IMR-90 (cell line): ENCODE data around the gene RNF2. TPM values are rescaled to one million over a fixed set of nuclear protein-coding genes. Genes with fewer than 3 reads are reported as not detected.

Source experiments
- ATAC-seq: fragments of 200-7000 bp; cut with Tn5 transposase; 2 replicates; pipeline ENCODE4 v1.9.1; 2020; ENCODE audit warnings: low read depth, mild to moderate bottlenecking, moderate library complexity
- BruUV-seq: library from RNA; stranded (reverse); fragments of 400-500 nt; replicated peaks from 2 replicates; lab custom pipeline; 2021; lab: Mats Ljungman, UMichigan
- CTCF ChIA-PET: fragments of 300-600 bp; formaldehyde crosslinking; extraction: SDS; loops from one replicate; lab custom pipeline; 2021; ENCODE audit warnings: antibody characterized with exemption; lab: Yijun Ruan, JAX
- POLR2A ChIA-PET: fragments of 300-600 bp; sonication (Branson Sonifier 250); formaldehyde crosslinking; loops from one replicate; lab custom pipeline; 2022; ENCODE audit warnings: antibody characterized with exemption; ENCODE audit not compliant: unreplicated experiment; lab: Charles Lee
- DNase-seq: peaks from one replicate; pipeline ENCODE4 v3.0.0; 2013
- H2AFZ ChIP-seq: replicated peaks from 2 replicates; pipeline ENCODE3; 2013; ENCODE audit warnings: low read length, mild to moderate bottlenecking; ENCODE audit not compliant: poor library complexity
- H2AK5ac ChIP-seq: 2 replicates; pipeline ENCODE4 v1.6.1; 2013; ENCODE audit warnings: low read depth, low read length, inconsistent platforms
- H2AK9ac ChIP-seq: replicated peaks from 2 replicates; pipeline ENCODE3; 2013; ENCODE audit warnings: mild to moderate bottlenecking, low read depth, low read length, moderate library complexity; ENCODE audit not compliant: poor library complexity
- H2BK120ac ChIP-seq: 2 replicates; pipeline ENCODE4 v1.6.1; 2013; ENCODE audit warnings: low read depth, low read length, inconsistent platforms
- H2BK15ac ChIP-seq: 3 replicates; pipeline ENCODE4 v1.6.1; 2013; ENCODE audit warnings: low read depth, low read length, inconsistent platforms
- H2BK20ac ChIP-seq: 2 replicates; pipeline ENCODE4 v1.6.1; 2013; ENCODE audit warnings: low read depth, mild to moderate bottlenecking, inconsistent platforms, low read length, moderate library complexity
- H2BK5ac ChIP-seq: 2 replicates; pipeline ENCODE4 v1.6.1; 2013; ENCODE audit warnings: mild to moderate bottlenecking, low read depth, low read length, inconsistent platforms; ENCODE audit not compliant: poor library complexity, severe bottlenecking
- H3K14ac ChIP-seq: replicated peaks from 2 replicates; pipeline ENCODE4 v1.6.1; 2013; ENCODE audit warnings: low read depth, low read length, inconsistent platforms
- H3K18ac ChIP-seq: 2 replicates; pipeline ENCODE4 v1.6.1; 2013; ENCODE audit warnings: low read depth, low read length, control low read depth
- H3K23ac ChIP-seq: 2 replicates; pipeline ENCODE4 v1.6.1; 2013; ENCODE audit warnings: low read depth, low read length, inconsistent platforms
- H3K27ac ChIP-seq: 2 replicates; pipeline ENCODE4 v1.5.1; 2013; ENCODE audit warnings: mild to moderate bottlenecking, control low read depth, low read length; ENCODE audit not compliant: insufficient read depth
- H3K27me3 ChIP-seq: 2 replicates; pipeline ENCODE4 v1.6.1; 2013; ENCODE audit warnings: low read length; ENCODE audit not compliant: control insufficient read depth, insufficient read depth
- H3K36me3 ChIP-seq: 2 replicates; pipeline ENCODE4 v1.6.1; 2013; ENCODE audit warnings: low read length, mixed read lengths; ENCODE audit not compliant: control insufficient read depth, insufficient read depth
- H3K4ac ChIP-seq: 2 replicates; pipeline ENCODE4 v1.6.1; 2013; ENCODE audit warnings: low read depth, low read length, inconsistent platforms
- H3K4me1 ChIP-seq: 2 replicates; pipeline ENCODE4 v1.6.1; 2013; ENCODE audit warnings: low read length, mixed read lengths; ENCODE audit not compliant: control insufficient read depth, insufficient read depth
- H3K4me2 ChIP-seq: 2 replicates; pipeline ENCODE4 v1.6.1; 2013; ENCODE audit warnings: low read depth, mild to moderate bottlenecking, control low read depth, low read length, moderate library complexity
- H3K4me3 ChIP-seq: 2 replicates; pipeline ENCODE4 v1.5.1; 2013; ENCODE audit warnings: low read depth, mild to moderate bottlenecking, control low read depth, low read length, moderate library complexity; ENCODE audit not compliant: insufficient read depth
- H3K56ac ChIP-seq: 2 replicates; pipeline ENCODE4 v1.6.1; 2013; ENCODE audit warnings: low read length, inconsistent platforms; ENCODE audit not compliant: insufficient read depth; ENCODE audit errors: extremely low read depth
- H3K79me1 ChIP-seq, 2 experiments: 2 replicates each; pipeline ENCODE4 v1.6.1; 2013; ENCODE audit warnings: low read length in 2 of 2, inconsistent platforms in 1 of 2, low read depth in 1 of 2
- H3K9ac ChIP-seq: 2 replicates; pipeline ENCODE4 v1.6.1; 2013; ENCODE audit warnings: low read depth, low read length, control low read depth
- H3K9me1 ChIP-seq: 2 replicates; pipeline ENCODE4 v1.6.1; 2013; ENCODE audit warnings: low read length, inconsistent platforms; ENCODE audit not compliant: insufficient read depth
- H3K9me3 ChIP-seq: 2 replicates; pipeline ENCODE4 v1.6.1; 2013; ENCODE audit warnings: low read length; ENCODE audit not compliant: control insufficient read depth, insufficient read depth
- H4K20me1 ChIP-seq: 2 replicates; pipeline ENCODE4 v1.6.1; 2013; ENCODE audit warnings: low read length, inconsistent platforms; ENCODE audit not compliant: insufficient read depth
- H4K5ac ChIP-seq: 2 replicates; pipeline ENCODE4 v1.6.1; 2013; ENCODE audit warnings: mild to moderate bottlenecking, low read depth, low read length, control low read depth
- H4K8ac ChIP-seq, 2 experiments: 2 replicates each; pipeline ENCODE4 v1.6.1; 2013; ENCODE audit warnings: low read depth in 2 of 2, low read length in 2 of 2, control low read depth in 1 of 2, inconsistent platforms in 1 of 2
- H4K91ac ChIP-seq: 2 replicates; pipeline ENCODE4 v1.6.1; 2013; ENCODE audit warnings: low read depth, low read length, inconsistent platforms; ENCODE audit not compliant: insufficient read depth
- CEBPB ChIP-seq: IDR thresholded peaks from 2 replicates; pipeline ENCODE4 v1.6.1; 2012; ENCODE audit warnings: low read depth, low read length, improper control_type of control experiment
- FOS ChIP-seq: fragments of 150-350 bp; IDR thresholded peaks from 2 replicates; pipeline ENCODE4 v1.6.1; 2016; ENCODE audit warnings: low read depth, low read length
- MAZ ChIP-seq: IDR thresholded peaks from 2 replicates; pipeline ENCODE4 v1.6.1; 2012; ENCODE audit warnings: low read depth, mild to moderate bottlenecking, low read length, improper control_type of control experiment, moderate library complexity, borderline replicate concordance
- MXI1 ChIP-seq: IDR thresholded peaks from 2 replicates; pipeline ENCODE4 v1.6.1; 2012; ENCODE audit warnings: low read depth, mild to moderate bottlenecking, low read length, moderate library complexity, borderline replicate concordance
- NFE2L2 ChIP-seq: fragments of 150-350 bp; IDR thresholded peaks from 2 replicates; pipeline ENCODE4 v1.6.1; 2016; ENCODE audit warnings: low read depth, mild to moderate bottlenecking, low read length
- RAD21 ChIP-seq: IDR thresholded peaks from 2 replicates; pipeline ENCODE4 v1.6.1; 2012; ENCODE audit warnings: low read length, improper control_type of control experiment
- RFX5 ChIP-seq: IDR thresholded peaks from 2 replicates; pipeline ENCODE4 v1.8.0; 2012; ENCODE audit warnings: low read depth, mild to moderate bottlenecking, low read length, moderate library complexity
- WGBS, 2 experiments: methylation state at CpG; one replicate each; pipeline versions ENCODE4 v1.1.5 to v1.1.7; 2013; ENCODE audit warnings: missing lambda C conversion rate in 2 of 2; ENCODE audit not compliant: insufficient read length in 1 of 2; ENCODE audit errors: extremely low coverage in 2 of 2; 5-methylcytosine and 5-hydroxymethylcytosine counted together
- dilution Hi-C: fragments of 300-500 bp; cut with HindIII; formaldehyde crosslinking; loops from one replicate; pipeline ENCODE4 v1.14.3; 2018; ENCODE audit warnings: low sequenced_read_pairs; ENCODE audit not compliant: unreplicated experiment
- in situ Hi-C: fragments of 300-500 bp; cut with MboI; formaldehyde crosslinking; loops from 3 replicates; pipeline ENCODE4 v1.14.3; 2019; ENCODE audit warnings: low sequenced_read_pairs, inconsistent platforms, mixed read lengths
- intact Hi-C: fragments of 100-400 bp; cut with micrococcal nuclease; formaldehyde crosslinking; loops from 2 replicates; pipeline ENCODE4 v1.10.0; 2022
- polyA plus RNA-seq, 3 experiments: library from polyadenylated mRNA; depleted of rRNA; stranded (reverse); fragments of >200 nt; gene quantifications; 2 replicates each; pipeline ENCODE4 v1.2.3, GENCODE V29; 2012; ENCODE audit warnings: low replicate concordance in 1 of 3
- total RNA-seq: library from RNA; depleted of rRNA; stranded (reverse); fragments of >200 nt; gene quantifications from 2 replicates; pipeline ENCODE4 v1.2.3, GENCODE V29; 2012
- TF ChIP-seq, protein P1 (sequence below): fragments of 150-350 bp; IDR thresholded peaks from 2 replicates; pipeline ENCODE4 v1.6.1; 2017; ENCODE audit warnings: mild to moderate bottlenecking, antibody characterized with exemption, low read length, low read depth
- TF ChIP-seq, protein P2 (sequence below): conservative IDR thresholded peaks from 2 replicates; pipeline ENCODE4 v1.5.1; 2012; ENCODE audit warnings: mild to moderate bottlenecking, low read depth, low read length, improper control_type of control experiment

The RNF2 gene
- total and polyA plus RNA-seq, 2 of the 4 experiments (the other 2 are of a cell fraction): 22.6 to 48.8 TPM

DNA sequence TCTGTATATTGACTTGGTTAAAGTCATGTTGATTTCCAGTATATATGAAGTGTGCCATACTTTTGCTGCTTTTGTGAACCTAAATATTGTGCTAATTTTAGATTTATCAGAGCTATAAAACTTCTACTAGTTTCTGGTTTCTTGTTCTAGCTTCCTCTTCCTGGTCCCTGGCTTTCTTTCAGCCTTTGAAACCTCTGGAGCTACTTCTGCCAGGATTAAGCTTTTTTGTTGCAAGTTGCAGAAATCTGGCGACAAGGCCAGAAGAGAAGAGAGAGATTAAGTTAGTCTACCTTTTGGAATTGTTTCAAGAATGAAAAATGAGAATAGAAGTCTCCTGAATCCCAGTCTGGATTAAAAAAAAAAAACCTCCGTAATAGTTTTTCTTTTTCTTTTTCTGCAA, 13.5 kb downstream of the RNF2 start:
- Histone ChIP-seq H3K79me1 (peaks cover 42 to 62% of the 10 kb centered on the region in 2 experiments), H3K4me3 (no peak overlapping the region), H3K27ac (no peak overlapping the region), H3K4me2 (no peak overlapping the region), H3K27me3 (no peaks in the 10 kb centered on the region), H2AK9ac (no peak overlapping the region), H2BK20ac (no peak overlapping the region), H3K36me3 (peaks cover 2% of the 10 kb centered on the region), H3K9ac (no peak overlapping the region), H4K8ac (no peak overlapping the region), H2BK15ac (no peak overlapping the region), H4K20me1 (peaks cover 31% of the 10 kb centered on the region), H3K23ac (no peak overlapping the region), H2AK5ac (no peak overlapping the region), H2AFZ (no peak overlapping the region), H3K18ac (no peak overlapping the region), H3K9me3 (no peaks in the 10 kb centered on the region), H3K4me1 (no peaks in the 10 kb centered on the region; the same call in 1 of the 2 replicates), H2BK5ac (no peak overlapping the region), H3K9me1 (no peaks in the 10 kb centered on the region), H4K91ac (no peak overlapping the region), H2BK120ac (no peak overlapping the region), H3K4ac (no peak overlapping the region), H3K14ac (no peak overlapping the region), H3K56ac (no peak overlapping the region), H4K5ac (no peak overlapping the region)
- POLR2A ChIA-PET: no interaction called here
- in situ Hi-C loops (no loop called here), intact Hi-C loops (no loop called here), dilution Hi-C loops (no loop called here)
- no TSS peak for BruUV-seq
- ATAC-seq (no peak), DNase-seq (no peak)
- TF ChIP-seq NFE2L2 (no peak), RAD21 (no peak), MXI1 (no peak), CEBPB (no peak), RFX5 (no peak), MAZ (no peak), FOS (no peak)
- TF ChIP-seq, protein P1, sequence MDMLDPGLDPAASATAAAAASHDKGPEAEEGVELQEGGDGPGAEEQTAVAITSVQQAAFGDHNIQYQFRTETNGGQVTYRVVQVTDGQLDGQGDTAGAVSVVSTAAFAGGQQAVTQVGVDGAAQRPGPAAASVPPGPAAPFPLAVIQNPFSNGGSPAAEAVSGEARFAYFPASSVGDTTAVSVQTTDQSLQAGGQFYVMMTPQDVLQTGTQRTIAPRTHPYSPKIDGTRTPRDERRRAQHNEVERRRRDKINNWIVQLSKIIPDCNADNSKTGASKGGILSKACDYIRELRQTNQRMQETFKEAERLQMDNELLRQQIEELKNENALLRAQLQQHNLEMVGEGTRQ: no peak
- TF ChIP-seq, protein P2, sequence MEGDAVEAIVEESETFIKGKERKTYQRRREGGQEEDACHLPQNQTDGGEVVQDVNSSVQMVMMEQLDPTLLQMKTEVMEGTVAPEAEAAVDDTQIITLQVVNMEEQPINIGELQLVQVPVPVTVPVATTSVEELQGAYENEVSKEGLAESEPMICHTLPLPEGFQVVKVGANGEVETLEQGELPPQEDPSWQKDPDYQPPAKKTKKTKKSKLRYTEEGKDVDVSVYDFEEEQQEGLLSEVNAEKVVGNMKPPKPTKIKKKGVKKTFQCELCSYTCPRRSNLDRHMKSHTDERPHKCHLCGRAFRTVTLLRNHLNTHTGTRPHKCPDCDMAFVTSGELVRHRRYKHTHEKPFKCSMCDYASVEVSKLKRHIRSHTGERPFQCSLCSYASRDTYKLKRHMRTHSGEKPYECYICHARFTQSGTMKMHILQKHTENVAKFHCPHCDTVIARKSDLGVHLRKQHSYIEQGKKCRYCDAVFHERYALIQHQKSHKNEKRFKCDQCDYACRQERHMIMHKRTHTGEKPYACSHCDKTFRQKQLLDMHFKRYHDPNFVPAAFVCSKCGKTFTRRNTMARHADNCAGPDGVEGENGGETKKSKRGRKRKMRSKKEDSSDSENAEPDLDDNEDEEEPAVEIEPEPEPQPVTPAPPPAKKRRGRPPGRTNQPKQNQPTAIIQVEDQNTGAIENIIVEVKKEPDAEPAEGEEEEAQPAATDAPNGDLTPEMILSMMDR: no peak
- CTCF ChIA-PET: no interaction called here
- no CpG with 5 or more reads among the region's 2 CpGs for WGBS, 2 experiments
